Measurements from ENCODE around the gene POLR2B. TPM values are rescaled to one million over a fixed set of nuclear protein-coding genes. Genes with fewer than 3 reads are reported as not detected.
"Not testable (repeated sequence)": the region's sequence is repeated elsewhere in the genome, so short reads cannot be mapped to it uniquely, and the experiment has no call there.

The POLR2B gene
- 129 and 134 TPM in 2 replicates for total RNA-seq
- long read RNA-seq, full-length matches to known transcripts = 152 of 254 reads
- long read RNA-seq, partial matches to known transcripts = 92 of 254 reads
- long read RNA-seq, other reads (novel, unspliced or antisense) = 10 of 254 reads

- Mint-ChIP-seq H3K4me3 (peak within 1 kb of the TSS; percentile 100), H3K36me3 (ENCODE audit: low read depth) (peaks cover 5% of the 10 kb centered on the region), H3K27ac (ENCODE audit: unreplicated experiment) (peak within 1 kb of the TSS; percentile 100), H3K9me3 (no peaks in the 10 kb centered on the region), H3K4me1 (peaks cover 57% of the 10 kb centered on the region), H3K27me3 (ENCODE audit: low read depth) (peaks cover 2% of the 10 kb centered on the region)
- no peak for TF ChIP-seq CTCF (conservative IDR thresholded peaks at IDR 0.05)
- DNase-seq (ENCODE audit: low read depth, low spot score) = peak; percentile 95
Observed at GRCh38 chr4:56978750-56979303, at the start of gene POLR2B. POLR2B (plus strand) TSS chr4:56978896; CDS start chr4:56978986, 90 bp downstream.

- DNase-seq (ENCODE audit: low read depth, low spot score) = no peak
- H3K27ac Mint-ChIP-seq (ENCODE audit: unreplicated experiment) = no peak overlapping the region
- H3K9me3 Mint-ChIP-seq = no peaks in the 10 kb centered on the region
- H3K27me3 Mint-ChIP-seq (ENCODE audit: low read depth) = no peaks in the 10 kb centered on the region
- H3K36me3 Mint-ChIP-seq (ENCODE audit: low read depth) = peaks cover 14% of the 10 kb centered on the region
- H3K4me3 Mint-ChIP-seq = no peak overlapping the region
- no peak for TF ChIP-seq CTCF (conservative IDR thresholded peaks at IDR 0.05)
- no peaks in the 10 kb centered on the region for H3K4me1 Mint-ChIP-seq
Observed at GRCh38 chr4:56930638-56931037, 48.1 kb upstream of the POLR2B start.

GRCh38 chr4:56931924-56932323 lies 46.8 kb upstream of the POLR2B start:
- TF ChIP-seq CTCF (conservative IDR thresholded peaks at IDR 0.05) = no peak
- Mint-ChIP-seq H3K4me3 (no peak overlapping the region), H3K27ac (ENCODE audit: unreplicated experiment) (no peak overlapping the region), H3K9me3 (no peaks in the 10 kb centered on the region), H3K27me3 (ENCODE audit: low read depth) (no peaks in the 10 kb centered on the region), H3K36me3 (ENCODE audit: low read depth) (peaks cover 14% of the 10 kb centered on the region), H3K4me1 (no peaks in the 10 kb centered on the region)
- no peak for DNase-seq (ENCODE audit: low read depth, low spot score)

GRCh38 chr4:56937262-56937661 lies 41.4 kb upstream of the POLR2B start:
- TF ChIP-seq CTCF (conservative IDR thresholded peaks at IDR 0.05) = no peak
- Mint-ChIP-seq H3K4me1 (no peaks in the 10 kb centered on the region), H3K36me3 (ENCODE audit: low read depth) (peaks cover 12% of the 10 kb centered on the region), H3K4me3 (no peak overlapping the region), H3K27ac (ENCODE audit: unreplicated experiment) (no peak overlapping the region), H3K9me3 (no peaks in the 10 kb centered on the region), H3K27me3 (ENCODE audit: low read depth) (no peaks in the 10 kb centered on the region)
- no peak for DNase-seq (ENCODE audit: low read depth, low spot score)

GRCh38 chr4:56939826-56940225 lies 38.9 kb upstream of the POLR2B start:
- not testable (repeated sequence) for H3K27ac Mint-ChIP-seq (ENCODE audit: unreplicated experiment); H3K4me1 Mint-ChIP-seq; H3K4me3 Mint-ChIP-seq; DNase-seq (ENCODE audit: low read depth, low spot score); H3K27me3 Mint-ChIP-seq (ENCODE audit: low read depth); H3K9me3 Mint-ChIP-seq
- H3K36me3 Mint-ChIP-seq (ENCODE audit: low read depth) = peaks cover 12% of the 10 kb centered on the region

GRCh38 chr4:56940403-56940802 lies 38.3 kb upstream of the POLR2B start:
- H3K27me3 Mint-ChIP-seq (ENCODE audit: low read depth) = no peaks in the 10 kb centered on the region
- H3K4me3 Mint-ChIP-seq = no peak overlapping the region
- peaks cover 12% of the 10 kb centered on the region for H3K36me3 Mint-ChIP-seq (ENCODE audit: low read depth)
- no peak overlapping the region for H3K27ac Mint-ChIP-seq (ENCODE audit: unreplicated experiment)
- no peak for TF ChIP-seq CTCF (conservative IDR thresholded peaks at IDR 0.05)
- H3K9me3 Mint-ChIP-seq = no peaks in the 10 kb centered on the region
- DNase-seq (ENCODE audit: low read depth, low spot score) = no peak
- no peaks in the 10 kb centered on the region for H3K4me1 Mint-ChIP-seq

Data from neural crest cell (in vitro differentiated cells).